Sigmoid colon (tissue), 7 donors: Measurements from ENCODE around the gene SLC16A12. TPM values are rescaled to one million over a fixed set of nuclear protein-coding genes. Genes with fewer than 3 reads are reported as not detected.

Experiments
- DNase-seq: peaks from one replicate; pipeline ENCODE4 v3.0.0-alpha.2; 2019
- H3K27ac ChIP-seq, 4 donors: fragments of 200-600 bp; sonication (generic); one replicate each; pipeline ENCODE4 v1.5.1; 2016 to 2019; ENCODE audit warnings: mild to moderate bottlenecking in 1 of 4
- H3K27me3 ChIP-seq, 3 donors: fragments of 200-600 bp; sonication (generic); one replicate each; pipeline ENCODE4 v1.5.1; 2019; ENCODE audit warnings: mild to moderate bottlenecking in 1 of 3
- H3K36me3 ChIP-seq, 4 donors: fragments of 200-600 bp; sonication (generic); one replicate each; pipeline ENCODE4 v1.5.1; 2016 to 2019
- H3K4me1 ChIP-seq, 4 donors: fragments of 200-600 bp; sonication (generic); one replicate each; pipeline ENCODE4 v1.5.1; 2017 to 2019
- H3K4me3 ChIP-seq, 4 donors: fragments of 200-600 bp; sonication (generic); one replicate each; pipeline ENCODE4 v1.5.1; 2017 to 2019; ENCODE audit warnings: mild to moderate bottlenecking in 2 of 4, moderate library complexity in 1 of 4
- H3K9me3 ChIP-seq, 4 donors: fragments of 200-600 bp in 3 of 4; sonication (generic) in 3 of 4; one replicate each; pipeline versions ENCODE4 v1.5.1 to v1.6.1; 2013 to 2019
- CTCF ChIP-seq, 4 experiments: fragments of 450-650 bp in 3 of 4; fragments of 200-600 bp in 1 of 4; IDR thresholded peaks; one replicate each; pipeline ENCODE4 v1.5.1; 2016 to 2019; ENCODE audit warnings: antibody characterized with exemption in 4 of 4, mild to moderate bottlenecking in 3 of 4, moderate library complexity in 2 of 4
- EP300 ChIP-seq, 4 donors: sonication (generic); formaldehyde crosslinking; IDR thresholded peaks; one replicate each; pipeline ENCODE4 v1.6.1; 2017; ENCODE audit warnings: antibody characterized with exemption in 4 of 4
- POLR2A ChIP-seq, 2 donors: fragments of 450-650 bp; IDR thresholded peaks; one replicate each; pipeline ENCODE4 v1.6.1; 2016; ENCODE audit warnings: antibody characterized with exemption in 2 of 2, mild to moderate bottlenecking in 2 of 2, moderate library complexity in 2 of 2
- POLR2AphosphoS5 ChIP-seq, 4 donors: sonication (generic); formaldehyde crosslinking; IDR thresholded peaks; one replicate each; pipeline ENCODE4 v1.6.1; 2017; ENCODE audit warnings: antibody characterized with exemption in 4 of 4
- WGBS, 2 donors: extraction: QIAGEN DNeasy Blood & Tissue Kit; methylation state at CpG; one replicate each; pipeline ENCODE4 v1.1.7; 2013; 5-methylcytosine and 5-hydroxymethylcytosine counted together
- intact Hi-C: fragments of 100-400 bp; cut with DNase I; formaldehyde crosslinking; loops from one replicate; pipeline ENCODE4 v1.15.1; 2023
- polyA plus RNA-seq, 3 donors: library from polyadenylated mRNA; stranded (reverse); fragments of 200-250 nt; gene quantifications; one replicate each; pipeline ENCODE4 v1.2.3, GENCODE V29; 2013
- total RNA-seq, 4 donors: library from RNA; depleted of rRNA; stranded (reverse); fragments of >200 nt; gene quantifications; one replicate each; pipeline ENCODE4 v1.1.0, GENCODE V29; 2016
- donor health status: healthy with polysubstance abuse.
- donor health status: Bipolar disorder and iron deficiency.
- donor health status: healthy.

The SLC16A12 gene
- total and polyA plus RNA-seq, 7 donors, result 0.13 to 3.9 (median 1.3) TPM; not detected in 1

GRCh38 chr10:89382757-89383156 lies 152.6 kb downstream of the SLC16A12 start:
- WGBS, 2 donors, result 84 to 93% methylated on average over 1 of the region's 1 CpG
- intact Hi-C loops, result no loop called here

More at GRCh38 chr10:89382757-89383156, 152.6 kb downstream of the SLC16A12 start:
- no peaks in the 10 kb centered on the region for H3K36me3 ChIP-seq
- no peaks in the 10 kb centered on the region for H3K27me3 ChIP-seq
- TF ChIP-seq POLR2AphosphoS5 (IDR thresholded peaks at IDR 0.05), result no peak
- TF ChIP-seq EP300 (IDR thresholded peaks at IDR 0.05), result no peak
- no peak for TF ChIP-seq POLR2A (IDR thresholded peaks at IDR 0.05)
- TF ChIP-seq CTCF (IDR thresholded peaks at IDR 0.05), result no peak
- DNase-seq, result no peak
- H3K4me3 ChIP-seq, result no peak overlapping the region
- H3K4me1 ChIP-seq, result peaks cover 0 to 5% (median 0%) of the 10 kb centered on the region in 4 donors
- H3K9me3 ChIP-seq, result no peaks in the 10 kb centered on the region
- no peak overlapping the region for H3K27ac ChIP-seq

Other genes starting within 250 kb of the SLC16A12 start
- 1 to 10 TPM; 2.0 to 6.8 (median 3.2) TPM for gene IFIT2, start 233.5 kb downstream of the SLC16A12 start, total RNA-seq
- gene IFIT2, start 233.5 kb downstream of the SLC16A12 start, polyA plus RNA-seq, result 10 to 100 TPM in 1 of 3 donors, 1 to 10 TPM in 2; 3.9 to 13.9 (median 6.6) TPM
- gene IFIT3, start 207.6 kb downstream of the SLC16A12 start, total RNA-seq, result 10 to 100 TPM in 2 of 4 donors, 1 to 10 TPM in 2; 8.0 to 20.7 (median 10.5) TPM
- 10 to 100 TPM in 1 of 3 donors, 1 to 10 TPM in 2; 4.9 to 36.1 (median 7.2) TPM for gene IFIT3, start 207.6 kb downstream of the SLC16A12 start, polyA plus RNA-seq
- not detected for gene IFIT1B, start 157.5 kb downstream of the SLC16A12 start, total RNA-seq
- gene IFIT1B, start 157.5 kb downstream of the SLC16A12 start, polyA plus RNA-seq, result not detected
- 10 to 100 TPM; 11.8 to 33.5 (median 20.9) TPM for gene IFIT1, start 143.0 kb downstream of the SLC16A12 start, total RNA-seq
- gene IFIT1, start 143.0 kb downstream of the SLC16A12 start, polyA plus RNA-seq, result 10 to 100 TPM in 1 of 3 donors, 1 to 10 TPM in 2; 6.9 to 27.1 (median 7.2) TPM
- gene IFIT5, start 121.0 kb downstream of the SLC16A12 start, total RNA-seq, result 10 to 100 TPM; 10.2 to 24.3 (median 19.3) TPM
- gene IFIT5, start 121.0 kb downstream of the SLC16A12 start, polyA plus RNA-seq, result 1 to 10 TPM; 5.3 to 9.6 (median 6.0) TPM
- gene PANK1, start 109.6 kb upstream of the SLC16A12 start, total RNA-seq, result 1 to 10 TPM; 1.6 to 6.1 (median 3.7) TPM
- gene PANK1, start 109.6 kb upstream of the SLC16A12 start, polyA plus RNA-seq, result 10 to 100 TPM in 2 of 3 donors, 1 to 10 TPM in 1; 7.5 to 26.4 (median 18.0) TPM
- gene KIF20B, start 166.0 kb upstream of the SLC16A12 start, total RNA-seq, result 1 to 10 TPM; 1.7 to 2.9 (median 2.7) TPM
- 1 to 10 TPM in 2 of 3 donors, under 1 TPM in 1; 0.60 to 5.0 (median 1.2) TPM for gene KIF20B, start 166.0 kb upstream of the SLC16A12 start, polyA plus RNA-seq